ENCODE results near the gene REPIN1. TPM values are rescaled to one million over a fixed set of nuclear protein-coding genes. Genes with fewer than 3 reads are reported as not detected.

The REPIN1 gene
- total and polyA plus RNA-seq, 9 of the 15 experiments (the other 6 are each of a cell fraction or from before 2014, with no cell fraction given), result 8.1 to 283 (median 94.3) TPM

- Histone ChIP-seq H3K27ac (ENCODE audit: extremely low read depth, low read depth, low read length) (peak within 1 kb of the TSS; percentile 99), H3K9me1 (ENCODE audit: control insufficient read depth, insufficient read depth, low read length) (no peaks in the 10 kb centered on the region), H2AFZ (ENCODE audit: low read depth, low read length) (peak within 1 kb of the TSS; percentile 79), H3K79me2 (ENCODE audit: control insufficient read depth, insufficient read depth, low read length) (peaks cover 88% of the 10 kb centered on the region), H3K9me3 (replicated peaks; ENCODE audit: control insufficient read depth, insufficient read depth, low read depth, low read length) (no peaks in the 10 kb centered on the region), H3K36me3 (ENCODE audit: control insufficient read depth, insufficient read depth, low read length) (peaks cover 50% of the 10 kb centered on the region), H3K4me3 (peak within 1 kb of the TSS; percentile 68), H3K4me1 (replicated peaks in 1 of 2; ENCODE audit: control insufficient read depth in 2 of 2, insufficient read depth in 2 of 2, low read length in 2 of 2) (peaks cover 48 to 54% of the 10 kb centered on the region in 2 experiments), H4K20me1 (replicated peaks; ENCODE audit: control insufficient read depth, insufficient read depth, low read length) (no peaks in the 10 kb centered on the region), H3K9ac (ENCODE audit: insufficient read depth in 1 of 2, low read depth in 2 of 2, low read length in 2 of 2) (peak within 1 kb of the TSS; percentile 96), H3K4me2 (ENCODE audit: insufficient read depth, low read length) (peak within 1 kb of the TSS; percentile 100), H3K27me3 (ENCODE audit: control insufficient read depth in 2 of 2, insufficient read depth in 2 of 2, low read length in 2 of 2) (no peaks in the 10 kb centered on the region)
- ChIA-PET POLR2A (interaction anchor here (0.5 to 5.9 kb wide), 12 partner anchors 9 to 1196 kb away, joined by 3 to 35 read pairs (median 3); partner anchors contain the start of genes FASTK and REPIN1), CTCF (ENCODE audit: low intra/inter-chr PET ratio) (interaction anchor here (1.4 kb wide), 1 partner anchor 37 kb away, joined by 3 read pairs; no protein-coding TSS in a partner anchor)
- TSS peak; percentile 76 for BruUV-seq (replicated peaks)
- in situ Hi-C loops (cut with MboI) (loop anchor here (5.0 kb wide), 1 partner anchor 36 kb away; no protein-coding TSS in a partner anchor), intact Hi-C loops (cut with micrococcal nuclease) (loop anchor here (1.0 to 5.0 kb wide), 4 partner anchors 11 to 634 kb away; partner anchors contain the start of gene REPIN1)
- WGBS (ENCODE audit: insufficient coverage, low coverage, missing lambda C conversion rate), result 1% methylated on average over 82 of the region's 82 CpGs
- ATAC-seq, result peak; percentile 83
- FAIRE-seq, result peak; percentile 32
- peak; percentile 89 to 97 (median 94) for DNase-seq (ENCODE audit: extremely low read depth in 1 of 4, low spot score in 3 of 4)
- no peak; the same call in 1 of the 2 replicates for TF ChIP-seq ZBED1 (IDR thresholded peaks at IDR 0.05)
- TF ChIP-seq RCOR1 (IDR thresholded peaks at IDR 0.05; ENCODE audit: borderline replicate concordance in 1 of 2, low read depth in 2 of 2, low read length in 2 of 2), result peak; percentile 37 to 59
- TF ChIP-seq ZNF24 (IDR thresholded peaks at IDR 0.05), result peak; percentile 52
- TF ChIP-seq ZBTB26 (CRISPR knock-in tag; IDR thresholded peaks at IDR 0.05), result 0 out of 2 replicates have a peak, but pooled peaks have one; percentile 66
- TF ChIP-seq ZNF174 (CRISPR knock-in tag; IDR thresholded peaks at IDR 0.05), result 0 out of 2 replicates have a peak, but pooled peaks have one; percentile 4
- TF ChIP-seq BMI1 (IDR thresholded peaks at IDR 0.05; ENCODE audit: low read length), result no peak
- TF ChIP-seq BRD9 (IDR thresholded peaks at IDR 0.05; ENCODE audit: low read depth, partially characterized antibody), result peak; percentile 96
- peak; percentile 64; the same call in 1 of the 2 replicates for TF ChIP-seq ZNF444 (CRISPR knock-in tag; IDR thresholded peaks at IDR 0.05)
- TF ChIP-seq NRF1 (conservative IDR thresholded peaks at IDR 0.05 in 1 of 2, IDR thresholded peaks at IDR 0.05 in 1 of 2), result peak; percentile 95 to 96
- TF ChIP-seq MED1 (CRISPR knock-in tag; IDR thresholded peaks at IDR 0.05; ENCODE audit: borderline replicate concordance), result no peak
- peak; percentile 14; the same call in 1 of the 2 replicates for TF ChIP-seq CREB1 (IDR thresholded peaks at IDR 0.05)
- peak; percentile 44; the same call in 1 of the 2 replicates for TF ChIP-seq CREB1 (CRISPR knock-in tag; IDR thresholded peaks at IDR 0.05)
- peak; percentile 95 for TF ChIP-seq POLR2G (IDR thresholded peaks at IDR 0.05; ENCODE audit: low read depth, low read length)
- TF ChIP-seq ZNF717 (CRISPR knock-in tag; IDR thresholded peaks at IDR 0.05), result no peak; the same call in 1 of the 2 replicates
- TF ChIP-seq ZNF668 (CRISPR knock-in tag; IDR thresholded peaks at IDR 0.05), result peak; percentile 83; the same call in 1 of the 2 replicates
- TF ChIP-seq NR4A1 (CRISPR knock-in tag; IDR thresholded peaks at IDR 0.05), result peak; percentile 84; the same call in 1 of the 2 replicates
- TF ChIP-seq NR4A1 (tag; IDR thresholded peaks at IDR 0.05), result peak; percentile 96
- TF ChIP-seq U2AF1 (optimal IDR thresholded peaks at IDR 0.05; ENCODE audit: low read depth, low read length), result peak; percentile 93
- peak; percentile 86; the same call in 1 of the 2 replicates for TF ChIP-seq HMGXB4 (CRISPR knock-in tag; IDR thresholded peaks at IDR 0.05)
- peak; percentile 56; the same call in 1 of the 2 replicates for TF ChIP-seq TARDBP (IDR thresholded peaks at IDR 0.05)
- peak; percentile 56 for TF ChIP-seq MTA2 (IDR thresholded peaks at IDR 0.05; ENCODE audit: low read depth)
These were observed 45.6 kb upstream of the REPIN1 start, which contains the start of the genes ACTR3C and LRRC61 for GRCh38 chr7:150322833-150323681. Gene ACTR3C, minus strand, starts transcription at chr7:150323545. Its CDS starts 28,249 bp downstream, at chr7:150295296. Gene LRRC61, plus strand, starts transcription at chr7:150323355. Its CDS starts 13,507 bp downstream, at chr7:150336862.

Measured in K562 (cell line).